Lung (tissue), 12 donors: ENCODE results near the gene OSBPL2. TPM values are rescaled to one million over a fixed set of nuclear protein-coding genes. Genes with fewer than 3 reads are reported as not detected.

Source experiments
- ATAC-seq: fragments of 200-7000 bp; cut with Tn5 transposase; one replicate; pipeline ENCODE4 v1.9.1; 2020; ENCODE audit warnings: moderate number of reproducible peaks; ENCODE audit not compliant: insufficient read depth, low FRiP score
- DNase-seq, 3 donors: peaks; one replicate each; pipeline ENCODE4 v3.0.0-alpha.2; 2013 to 2017
- H3K27ac ChIP-seq, 2 donors: one replicate each; pipeline ENCODE4 v1.5.1; 2013; ENCODE audit warnings: mild to moderate bottlenecking in 2 of 2, moderate library complexity in 2 of 2, control low read depth in 1 of 2, inconsistent platforms in 1 of 2, low read depth in 1 of 2, low read length in 1 of 2
- H3K27me3 ChIP-seq, 3 donors: one replicate each; pipeline ENCODE4 v1.5.1; 2013; ENCODE audit warnings: low read length in 2 of 3; ENCODE audit not compliant: control insufficient read depth in 3 of 3, insufficient read depth in 3 of 3
- H3K36me3 ChIP-seq, 4 donors: one replicate each; pipeline ENCODE4 v1.5.1; 2013; ENCODE audit warnings: low read length in 4 of 4, mild to moderate bottlenecking in 1 of 4, moderate library complexity in 1 of 4; ENCODE audit not compliant: control insufficient read depth in 4 of 4, insufficient read depth in 4 of 4
- H3K4me1 ChIP-seq, 5 donors: one replicate each; pipeline ENCODE4 v1.5.1; 2013; ENCODE audit warnings: low read length in 5 of 5, mild to moderate bottlenecking in 2 of 5, moderate library complexity in 1 of 5; ENCODE audit not compliant: control insufficient read depth in 5 of 5, insufficient read depth in 5 of 5
- H3K4me3 ChIP-seq: one replicate; pipeline ENCODE4 v1.5.1; 2013; ENCODE audit warnings: mild to moderate bottlenecking, control low read depth, moderate library complexity
- H3K9ac ChIP-seq, 2 donors: one replicate each; pipeline ENCODE4 v1.5.1; 2013; ENCODE audit warnings: low read length in 2 of 2, control low read depth in 1 of 2; ENCODE audit not compliant: insufficient read depth in 1 of 2
- H3K9me3 ChIP-seq, 4 donors: one replicate each; pipeline ENCODE4 v1.5.1; 2013; ENCODE audit warnings: low read length in 3 of 4, mild to moderate bottlenecking in 1 of 4, moderate library complexity in 1 of 4; ENCODE audit not compliant: control insufficient read depth in 4 of 4, insufficient read depth in 3 of 4
- CTCF ChIP-seq: IDR thresholded peaks from 2 replicates; pipeline ENCODE4 v1.5.1; 2012; ENCODE audit warnings: mild to moderate bottlenecking; ENCODE audit errors: control extremely low read depth, extremely low read depth
- WGBS, 2 donors: extraction: QIAGEN DNeasy Blood & Tissue Kit; methylation state at CpG; one replicate each; pipeline ENCODE4 v1.1.7; 2013; 5-methylcytosine and 5-hydroxymethylcytosine counted together
- polyA plus RNA-seq, 2 donors: library from polyadenylated mRNA; stranded (reverse); fragments of 200-250 nt; gene quantifications; one replicate each; pipeline ENCODE4 v1.2.1, GENCODE V29; 2013
- total RNA-seq, 2 donors: library from RNA; depleted of rRNA in 1 of 2; stranded (reverse); fragments of >200 nt in 1 of 2; gene quantifications; one replicate each; pipeline ENCODE4 v1.2.1, GENCODE V29; 2014 to 2021
- donor health status: control.
- donor health status: control.
- donor health status: Bipolar disorder and iron deficiency.
- donor health status: healthy.
- donor health status: DM: yes; HTN: yes; CAD: no.

The OSBPL2 gene
- total and polyA plus RNA-seq, 4 donors, result 13.2 to 48.0 (median 27.7) TPM

- Histone ChIP-seq H3K27me3 (no peaks in the 10 kb centered on the region), H3K27ac (no peak overlapping the region), H3K36me3 (peaks cover 11 to 46% (median 18%) of the 10 kb centered on the region in 4 donors), H3K4me1 (no peaks in the 10 kb centered on the region), H3K9me3 (no peaks in the 10 kb centered on the region), H3K9ac (no peak overlapping the region), H3K4me3 (no peak overlapping the region)
- DNase-seq, result no peak
- TF ChIP-seq CTCF, result no peak
- peak; percentile 13 for ATAC-seq
- WGBS, 2 donors, result 97% methylated on average over 29 of the region's 29 CpGs
Observed at GRCh38 chr20:62291251-62292066, 53.1 kb downstream of the OSBPL2 start.

- Histone ChIP-seq H3K36me3 (peaks cover 8 to 44% (median 20%) of the 10 kb centered on the region in 4 donors), H3K9me3 (no peaks in the 10 kb centered on the region), H3K27me3 (no peaks in the 10 kb centered on the region), H3K9ac (no peak overlapping the region), H3K4me1 (no peaks in the 10 kb centered on the region), H3K4me3 (no peak overlapping the region), H3K27ac (no peak overlapping the region)
- DNase-seq (no peak), ATAC-seq (no peak)
- WGBS, 2 donors, result 88 to 93% methylated on average over 11 of the region's 11 CpGs
- no peak for TF ChIP-seq CTCF
Observed at GRCh38 chr20:62292108-62292507, 53.8 kb downstream of the OSBPL2 start.

- Histone ChIP-seq H3K36me3 (peaks cover 8 to 42% (median 19%) of the 10 kb centered on the region in 4 donors), H3K27ac (no peak overlapping the region), H3K27me3 (no peaks in the 10 kb centered on the region), H3K9me3 (no peaks in the 10 kb centered on the region), H3K9ac (no peak overlapping the region), H3K4me1 (no peaks in the 10 kb centered on the region), H3K4me3 (no peak overlapping the region)
- 92 to 95% methylated on average over 20 of the region's 20 CpGs for WGBS, 2 donors
- ATAC-seq (no peak), DNase-seq (no peak)
- TF ChIP-seq CTCF, result no peak
Observed at GRCh38 chr20:62293111-62293784, 54.9 kb downstream of the OSBPL2 start.
